ENCODE data around the gene GNL1. TPM values are rescaled to one million over a fixed set of nuclear protein-coding genes. Genes with fewer than 3 reads are reported as not detected.

GNL1 gene
- total and polyA plus RNA-seq, 9 of the 15 experiments (the other 6 are each of a cell fraction or from before 2014, with no cell fraction given): 0.73 to 112 (median 58.0) TPM

GRCh38 chr6:30556906-30557682 is 805 bp upstream of the GNL1 start, which contains the start of gene PRR3 (continued):
- TF ChIP-seq E4F1 (CRISPR knock-in tag; IDR thresholded peaks at IDR 0.05; ENCODE audit: borderline replicate concordance) (no peak), NFE2 (IDR thresholded peaks at IDR 0.05; ENCODE audit: low read depth) (peak; percentile 17; the same call in 1 of the 2 replicates), EZH2 (IDR thresholded peaks at IDR 0.05; ENCODE audit: borderline replicate concordance, low read depth, low read length) (no peak), CTCFL (IDR thresholded peaks at IDR 0.05; ENCODE audit: borderline replicate concordance, insufficient read depth, low read depth, low read length, poor library complexity, severe bottlenecking) (no peak), RBM15 (IDR thresholded peaks at IDR 0.05; ENCODE audit: insufficient read depth, low read length) (no peak), CREM (IDR thresholded peaks at IDR 0.05; ENCODE audit: low read depth) (peak; percentile 98), HNRNPH1 (optimal IDR thresholded peaks at IDR 0.05; ENCODE audit: low read depth, low read length) (no peak), ZNF274 (IDR thresholded peaks at IDR 0.05; ENCODE audit: borderline replicate concordance, low read depth, low read length) (no peak), SNAPC5 (CRISPR knock-in tag; IDR thresholded peaks at IDR 0.05) (no peak), BCL6 (CRISPR knock-in tag; IDR thresholded peaks at IDR 0.05) (no peak), CHD2 (IDR thresholded peaks at IDR 0.05; ENCODE audit: low read depth, low read length) (peak; percentile 58; the same call in 1 of the 2 replicates), POU5F1 (IDR thresholded peaks at IDR 0.05; ENCODE audit: borderline replicate concordance, low read depth, low read length, partially characterized antibody) (peak; percentile 20), KDM1A (IDR thresholded peaks at IDR 0.05) (peak in 1 of 2 experiments; percentile 38; a peak in 1 of 4 replicates), FOXJ3 (CRISPR knock-in tag; IDR thresholded peaks at IDR 0.05) (peak; percentile 87), MED1 (CRISPR knock-in tag; IDR thresholded peaks at IDR 0.05; ENCODE audit: borderline replicate concordance) (no peak), CBFB (CRISPR knock-in tag; IDR thresholded peaks at IDR 0.05) (no peak), DDX20 (tag; IDR thresholded peaks at IDR 0.05; ENCODE audit: low read depth) (no peak), SRF (CRISPR knock-in tag; IDR thresholded peaks at IDR 0.05) (no peak), SAFB (IDR thresholded peaks at IDR 0.05; ENCODE audit: borderline replicate concordance, low read depth, low read length) (no peak), COPS2 (conservative IDR thresholded peaks at IDR 0.05) (no peak), L3MBTL2 (IDR thresholded peaks at IDR 0.05) (peak; percentile 97), NR2C1 (IDR thresholded peaks at IDR 0.05) (peak; percentile 97), NR2C1 (tag; IDR thresholded peaks at IDR 0.05) (peak; percentile 97), BRF1 (IDR thresholded peaks at IDR 0.05; ENCODE audit: borderline replicate concordance, extremely low read depth, insufficient read length) (no peak), NFRKB (IDR thresholded peaks at IDR 0.05; ENCODE audit: low read depth) (peak; percentile 96), PTRF (tag; IDR thresholded peaks at IDR 0.05) (no peak)

Data from K562 (cell line).